PFSK-1 (cell line): ENCODE results near the gene FOXK2.

Source experiments
- FOXP2 ChIP-seq: optimal IDR thresholded peaks from 2 replicates; pipeline ENCODE3; 2011; ENCODE audit warnings: borderline replicate concordance, control low read depth, inconsistent platforms; ENCODE audit not compliant: insufficient read depth; ENCODE audit errors: extremely low read length, extremely low read depth
- POLR2AphosphoS5 ChIP-seq: IDR thresholded peaks from 2 replicates; pipeline ENCODE4 v1.6.1; 2012; ENCODE audit warnings: low read depth, mild to moderate bottlenecking, control low read depth, low read length, moderate library complexity
- SIN3A ChIP-seq: IDR thresholded peaks from 2 replicates; pipeline ENCODE4 v1.6.1; 2012; ENCODE audit warnings: mild to moderate bottlenecking, low read length, moderate library complexity, borderline replicate concordance; ENCODE audit not compliant: insufficient read depth
- TAF1 ChIP-seq: IDR thresholded peaks from 2 replicates; pipeline ENCODE4 v1.6.1; 2012; ENCODE audit warnings: low read length, control low read depth, borderline replicate concordance; ENCODE audit not compliant: insufficient read depth
- TF ChIP-seq, protein P1 (sequence below), 2 experiments: IDR thresholded peaks; 2 replicates each; pipeline versions ENCODE4 v1.6.1 to v1.8.0; 2011 to 2012; ENCODE audit warnings: low read depth in 2 of 2, low read length in 2 of 2, control low read depth in 1 of 2, inconsistent platforms in 1 of 2, mild to moderate bottlenecking in 1 of 2, moderate library complexity in 1 of 2; ENCODE audit not compliant: insufficient read depth in 1 of 2

GRCh38 chr17:82493226-82493781 lies 26.2 kb upstream of the FOXK2 start:
- TF ChIP-seq POLR2AphosphoS5 (no peak), FOXP2 (no peak), SIN3A (no peak), TAF1 (no peak)
- TF ChIP-seq, protein P1, sequence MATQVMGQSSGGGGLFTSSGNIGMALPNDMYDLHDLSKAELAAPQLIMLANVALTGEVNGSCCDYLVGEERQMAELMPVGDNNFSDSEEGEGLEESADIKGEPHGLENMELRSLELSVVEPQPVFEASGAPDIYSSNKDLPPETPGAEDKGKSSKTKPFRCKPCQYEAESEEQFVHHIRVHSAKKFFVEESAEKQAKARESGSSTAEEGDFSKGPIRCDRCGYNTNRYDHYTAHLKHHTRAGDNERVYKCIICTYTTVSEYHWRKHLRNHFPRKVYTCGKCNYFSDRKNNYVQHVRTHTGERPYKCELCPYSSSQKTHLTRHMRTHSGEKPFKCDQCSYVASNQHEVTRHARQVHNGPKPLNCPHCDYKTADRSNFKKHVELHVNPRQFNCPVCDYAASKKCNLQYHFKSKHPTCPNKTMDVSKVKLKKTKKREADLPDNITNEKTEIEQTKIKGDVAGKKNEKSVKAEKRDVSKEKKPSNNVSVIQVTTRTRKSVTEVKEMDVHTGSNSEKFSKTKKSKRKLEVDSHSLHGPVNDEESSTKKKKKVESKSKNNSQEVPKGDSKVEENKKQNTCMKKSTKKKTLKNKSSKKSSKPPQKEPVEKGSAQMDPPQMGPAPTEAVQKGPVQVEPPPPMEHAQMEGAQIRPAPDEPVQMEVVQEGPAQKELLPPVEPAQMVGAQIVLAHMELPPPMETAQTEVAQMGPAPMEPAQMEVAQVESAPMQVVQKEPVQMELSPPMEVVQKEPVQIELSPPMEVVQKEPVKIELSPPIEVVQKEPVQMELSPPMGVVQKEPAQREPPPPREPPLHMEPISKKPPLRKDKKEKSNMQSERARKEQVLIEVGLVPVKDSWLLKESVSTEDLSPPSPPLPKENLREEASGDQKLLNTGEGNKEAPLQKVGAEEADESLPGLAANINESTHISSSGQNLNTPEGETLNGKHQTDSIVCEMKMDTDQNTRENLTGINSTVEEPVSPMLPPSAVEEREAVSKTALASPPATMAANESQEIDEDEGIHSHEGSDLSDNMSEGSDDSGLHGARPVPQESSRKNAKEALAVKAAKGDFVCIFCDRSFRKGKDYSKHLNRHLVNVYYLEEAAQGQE (IDR thresholded peaks at IDR 0.05; ENCODE audit: insufficient read depth in 1 of 2, low read depth in 2 of 2, low read length in 2 of 2) = no peak
